Activated naive CD8-positive, alpha-beta T cell treated with anti-CD3 and anti-CD28 coated beads for 36 hours (primary cell): ENCODE results near the gene BRI3. TPM values are rescaled to one million over a fixed set of nuclear protein-coding genes. Genes with fewer than 3 reads are reported as not detected.

ENCODE experiments used
- DNase-seq: peaks from one replicate; pipeline ENCODE4 v3.0.0; 2021
- H3K27ac Mint-ChIP-seq: one replicate; pipeline ENCODE4 v1.8.0; 2022; ENCODE audit warnings: mild to moderate bottlenecking, moderate library complexity, mixed read lengths
- H3K27me3 Mint-ChIP-seq: one replicate; pipeline ENCODE4 v1.8.0; 2022; ENCODE audit warnings: mild to moderate bottlenecking, mixed read lengths
- H3K36me3 Mint-ChIP-seq: one replicate; pipeline ENCODE4 v1.8.0; 2021; ENCODE audit warnings: mild to moderate bottlenecking, mixed read lengths
- H3K4me1 Mint-ChIP-seq: one replicate; pipeline ENCODE4 v1.8.0; 2021; ENCODE audit warnings: mixed read lengths
- H3K4me3 Mint-ChIP-seq: one replicate; pipeline ENCODE4 v1.8.0; 2022; ENCODE audit warnings: mild to moderate bottlenecking, moderate library complexity, mixed read lengths
- H3K9me3 Mint-ChIP-seq: one replicate; pipeline ENCODE4 v1.8.0; 2022; ENCODE audit warnings: mixed read lengths
- total RNA-seq, 2 experiments: library from RNA; stranded (reverse); gene quantifications; one replicate each; pipeline ENCODE4 v1.2.3, GENCODE V29; 2021

The BRI3 gene
- total RNA-seq, 2 experiments from 2014 or later, result 51.3 to 52.3 TPM

DNA sequence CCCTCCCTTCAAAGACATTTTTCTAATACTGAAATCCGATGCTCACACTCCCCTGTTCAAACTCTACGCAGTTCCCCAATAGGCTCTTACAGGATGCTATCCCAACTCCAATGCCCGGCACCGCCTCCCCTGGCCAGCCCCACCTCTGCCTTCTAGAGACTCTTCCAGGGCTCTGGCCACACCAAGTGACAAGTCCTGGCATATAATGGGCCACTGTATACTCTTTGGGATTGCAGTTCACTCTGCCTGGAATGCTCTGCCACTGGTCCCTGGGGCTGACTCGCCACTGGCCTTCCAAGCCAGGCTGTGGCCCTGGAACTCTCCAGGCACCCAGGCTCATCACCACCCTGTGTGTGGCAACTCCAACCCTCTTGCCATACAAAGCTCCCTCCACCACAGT, 3.1 kb upstream of the BRI3 start:
- Mint-ChIP-seq H3K4me3 (no peak overlapping the region), H3K9me3 (no peaks in the 10 kb centered on the region), H3K27ac (no peak overlapping the region), H3K27me3 (no peaks in the 10 kb centered on the region), H3K36me3 (no peaks in the 10 kb centered on the region), H3K4me1 (peaks cover 16% of the 10 kb centered on the region)
- no peak for DNase-seq

DNA sequence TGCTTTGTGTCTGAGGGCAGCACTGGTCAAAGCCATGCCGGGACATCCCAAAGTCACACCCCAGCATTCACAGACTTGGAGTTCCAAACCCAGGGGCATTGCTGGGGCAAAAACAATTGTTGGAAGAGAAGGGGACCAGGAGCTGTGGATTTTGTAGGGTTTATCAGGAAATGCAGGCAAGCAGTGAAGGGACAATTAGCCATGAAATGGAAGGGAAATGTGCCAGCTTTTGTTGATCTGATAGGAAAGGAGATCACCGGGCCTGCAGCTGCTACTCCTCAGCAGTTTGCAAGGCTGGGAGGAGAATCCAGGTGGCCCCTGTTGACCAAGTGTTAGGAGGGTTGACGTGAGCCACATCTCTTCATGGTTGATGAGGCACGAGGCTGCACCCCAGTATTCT, 2.5 kb upstream of the BRI3 start:
- DNase-seq, result no peak
- no peaks in the 10 kb centered on the region for H3K36me3 Mint-ChIP-seq
- H3K27me3 Mint-ChIP-seq, result no peaks in the 10 kb centered on the region
- H3K4me3 Mint-ChIP-seq, result no peak overlapping the region
- no peaks in the 10 kb centered on the region for H3K9me3 Mint-ChIP-seq
- H3K27ac Mint-ChIP-seq, result no peak overlapping the region
- peaks cover 19% of the 10 kb centered on the region for H3K4me1 Mint-ChIP-seq

DNA sequence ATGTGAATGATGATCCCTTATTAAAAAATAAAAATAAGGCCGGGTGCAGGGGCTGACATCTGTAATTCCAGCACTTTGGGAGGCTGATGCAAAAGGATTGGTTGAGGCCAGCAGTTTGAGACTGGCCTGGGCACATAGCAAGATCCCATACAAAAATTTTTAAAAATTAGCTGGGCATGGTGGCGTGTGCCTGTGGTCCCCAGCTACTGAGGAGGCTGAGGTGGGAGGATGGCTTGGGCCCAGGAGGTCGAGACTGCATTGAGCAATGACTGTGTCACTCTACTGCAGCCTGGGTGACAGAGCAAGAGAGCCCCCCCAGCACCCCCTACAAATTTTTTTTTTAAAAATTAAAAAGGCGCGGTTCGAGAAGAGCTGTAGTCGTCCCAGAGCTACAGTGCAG, 1.2 kb upstream of the BRI3 start:
- Mint-ChIP-seq H3K4me3 (peak overlapping the region; percentile 81), H3K4me1 (peaks cover 29% of the 10 kb centered on the region), H3K9me3 (no peaks in the 10 kb centered on the region), H3K27ac (no peak overlapping the region), H3K27me3 (no peaks in the 10 kb centered on the region), H3K36me3 (peaks cover 3% of the 10 kb centered on the region)
- no peak for DNase-seq

DNA sequence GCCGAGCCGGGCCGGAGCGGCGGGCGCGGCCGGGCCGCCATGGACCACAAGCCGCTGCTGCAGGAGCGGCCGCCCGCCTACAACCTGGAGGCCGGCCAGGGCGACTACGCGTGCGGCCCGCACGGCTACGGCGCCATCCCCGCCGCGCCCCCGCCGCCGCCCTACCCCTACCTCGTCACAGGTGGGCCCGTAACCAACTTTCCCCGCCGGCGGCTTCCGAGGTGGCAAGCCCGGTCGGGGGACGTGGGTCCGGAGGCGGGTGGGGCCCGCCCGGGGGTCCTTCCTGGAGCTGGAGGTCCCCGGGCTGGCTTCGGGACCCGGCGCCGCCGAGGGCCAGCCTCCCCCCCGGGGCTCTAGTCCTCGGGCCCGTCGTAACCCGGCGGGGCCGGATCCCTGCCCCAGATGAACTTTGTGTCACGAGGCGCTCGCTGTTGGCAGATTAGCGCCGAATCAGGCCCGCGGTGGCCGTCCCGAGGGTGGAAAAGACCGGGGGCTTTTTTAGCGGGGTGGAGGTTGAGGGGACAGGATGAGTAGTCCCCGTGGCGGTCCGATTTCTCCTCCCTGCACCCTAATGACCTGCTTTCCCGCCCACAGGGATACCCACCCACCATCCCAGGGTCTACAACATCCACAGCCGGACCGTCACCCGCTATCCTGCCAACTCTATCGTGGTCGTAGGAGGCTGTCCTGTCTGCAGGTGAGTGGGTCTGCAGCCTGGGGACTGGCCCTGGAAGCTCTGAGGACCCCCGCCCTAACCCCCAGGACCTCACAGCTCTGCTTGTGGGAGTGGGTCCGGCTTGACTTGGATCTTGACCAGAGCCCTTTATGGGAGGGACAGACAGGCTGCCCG, 496 bp downstream of the BRI3 start:
- Mint-ChIP-seq H3K4me3 (peak overlapping the region; percentile 84), H3K27me3 (no peaks in the 10 kb centered on the region), H3K4me1 (peaks cover 29% of the 10 kb centered on the region), H3K27ac (peak overlapping the region; percentile 85), H3K36me3 (peaks cover 3% of the 10 kb centered on the region), H3K9me3 (no peaks in the 10 kb centered on the region)
- DNase-seq, result peak; percentile 36

DNA sequence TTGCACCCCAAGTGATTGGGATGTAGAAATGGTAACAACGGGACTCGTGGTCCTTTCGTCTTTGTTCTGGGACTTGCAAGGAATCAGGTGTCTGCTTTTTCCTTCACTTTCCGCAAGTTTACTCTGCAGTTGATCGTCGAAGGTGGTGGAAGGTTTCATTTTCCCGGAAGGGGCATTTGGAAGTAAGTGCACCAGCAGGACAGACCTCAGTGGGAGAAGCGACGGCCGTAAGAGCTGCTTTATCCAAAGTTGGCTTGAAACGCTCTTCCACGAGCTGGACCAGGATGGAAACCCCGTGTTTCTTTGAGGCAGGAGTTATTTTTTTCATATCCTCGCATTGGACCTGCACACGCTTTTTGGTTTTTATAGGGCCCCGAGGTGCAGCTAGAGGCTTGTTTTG, 1.2 kb downstream of the BRI3 start:
- peaks cover 29% of the 10 kb centered on the region for H3K4me1 Mint-ChIP-seq

DNA sequence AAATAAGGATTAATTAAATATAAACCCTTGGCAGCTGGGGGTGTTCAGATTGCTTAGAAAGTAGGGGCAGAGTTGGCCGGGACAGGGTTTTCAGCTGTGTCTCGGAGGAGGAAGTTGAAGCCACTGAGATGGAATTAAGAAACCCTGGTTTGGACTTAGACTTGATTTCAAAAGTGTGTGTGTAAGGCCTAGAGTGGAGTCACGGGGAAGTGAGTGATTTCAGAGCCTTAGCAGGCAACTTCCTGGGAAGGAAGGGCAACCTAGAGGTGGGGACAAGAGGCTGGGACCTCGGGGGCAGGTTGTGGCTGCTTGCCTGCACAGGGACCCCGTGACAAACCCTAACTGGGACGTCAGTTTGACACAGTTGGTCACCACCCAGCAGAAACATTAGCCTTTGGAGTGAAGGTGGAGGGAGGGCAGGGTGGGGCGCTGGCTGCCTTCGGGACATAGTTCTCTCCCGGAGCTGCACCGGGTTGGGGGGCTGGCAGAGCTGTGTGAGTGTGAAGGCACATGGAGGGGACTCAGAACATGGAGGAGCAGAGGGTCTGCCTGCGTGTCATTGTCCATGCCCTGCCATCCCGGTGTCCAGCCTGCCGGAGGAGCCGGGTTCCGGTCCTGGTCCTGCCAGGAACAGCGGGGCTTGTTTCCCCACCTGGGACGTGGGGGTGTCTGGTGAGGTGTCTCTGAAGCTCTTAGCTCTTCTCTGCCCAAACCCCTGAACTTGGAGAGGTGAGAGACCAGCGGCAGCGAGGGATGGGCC, 1.8 kb downstream of the BRI3 start:
- Mint-ChIP-seq H3K4me3 (peak overlapping the region; percentile 84), H3K36me3 (peaks cover 3% of the 10 kb centered on the region), H3K9me3 (no peaks in the 10 kb centered on the region), H3K4me1 (peaks cover 29% of the 10 kb centered on the region), H3K27me3 (no peaks in the 10 kb centered on the region), H3K27ac (no peak overlapping the region)
- no peak for DNase-seq

More for the DNA sequence above, 1.2 kb downstream of the BRI3 start:
- Mint-ChIP-seq H3K27ac (peak overlapping the region; percentile 85), H3K4me3 (peak overlapping the region; percentile 84), H3K36me3 (peaks cover 3% of the 10 kb centered on the region), H3K27me3 (no peaks in the 10 kb centered on the region), H3K9me3 (no peaks in the 10 kb centered on the region)
- no peak for DNase-seq

DNA sequence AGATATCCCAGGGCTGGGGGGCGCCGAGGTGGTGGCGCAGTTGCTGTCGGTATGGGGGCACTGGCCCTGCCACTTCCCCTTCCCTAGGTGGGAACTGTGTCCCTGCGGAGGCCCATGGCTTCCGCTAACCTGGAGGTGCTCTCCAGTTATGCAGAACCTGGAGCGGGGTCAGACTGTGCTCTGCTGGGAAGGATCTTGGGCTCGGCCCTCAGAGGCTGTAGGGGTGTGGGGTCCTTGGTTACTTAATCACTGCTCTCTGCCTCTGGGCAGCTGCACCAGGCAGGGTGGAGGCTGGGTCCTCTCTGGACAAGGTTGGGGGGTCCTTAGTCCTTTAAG, 2.4 kb downstream of the BRI3 start:
- Mint-ChIP-seq H3K9me3 (no peaks in the 10 kb centered on the region), H3K36me3 (peaks cover 5% of the 10 kb centered on the region), H3K27me3 (no peaks in the 10 kb centered on the region), H3K4me1 (peaks cover 29% of the 10 kb centered on the region), H3K4me3 (no peak overlapping the region), H3K27ac (no peak overlapping the region)
- DNase-seq, result no peak

DNA sequence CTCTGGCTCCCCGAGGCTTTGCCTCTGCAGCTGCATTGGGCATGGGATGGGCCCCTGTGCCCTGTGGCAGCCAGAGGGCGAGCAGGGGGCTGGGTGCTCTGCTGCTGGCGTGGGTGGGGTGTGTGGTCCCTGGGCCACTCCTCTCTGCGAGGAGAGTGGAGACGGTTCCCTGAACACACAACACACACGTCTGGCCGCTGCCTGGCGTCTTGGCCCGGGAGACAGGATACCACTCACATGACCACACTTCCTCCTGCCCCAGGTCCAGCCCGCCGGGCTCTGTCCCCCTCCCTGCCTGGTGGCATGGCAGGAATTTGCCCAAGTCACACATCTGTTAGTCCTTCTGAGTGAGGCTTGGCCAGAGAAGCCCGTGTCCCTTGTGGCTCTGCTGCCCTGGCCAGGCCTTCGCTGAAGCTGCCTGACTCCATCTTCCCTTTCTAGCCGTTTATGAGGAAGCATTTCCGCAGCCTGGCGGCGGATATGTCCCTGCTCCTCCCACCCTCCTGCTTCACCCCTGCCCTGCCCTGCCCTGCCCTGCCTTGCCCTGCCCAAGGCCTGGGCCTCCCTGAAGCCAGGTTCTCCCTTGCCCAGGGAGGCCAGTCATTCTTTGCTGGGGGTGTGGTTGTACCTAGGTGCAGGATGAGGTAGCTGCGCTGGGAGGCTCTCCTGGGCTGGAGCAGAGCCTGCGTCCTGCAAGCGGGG, 3.0 kb downstream of the BRI3 start:
- H3K36me3 Mint-ChIP-seq, result peaks cover 5% of the 10 kb centered on the region
- H3K9me3 Mint-ChIP-seq, result no peaks in the 10 kb centered on the region
- H3K27me3 Mint-ChIP-seq, result no peaks in the 10 kb centered on the region
- H3K4me1 Mint-ChIP-seq, result peaks cover 29% of the 10 kb centered on the region
- H3K27ac Mint-ChIP-seq, result peak overlapping the region; percentile 36
- peak overlapping the region; percentile 37 for H3K4me3 Mint-ChIP-seq
- no peak for DNase-seq

DNA sequence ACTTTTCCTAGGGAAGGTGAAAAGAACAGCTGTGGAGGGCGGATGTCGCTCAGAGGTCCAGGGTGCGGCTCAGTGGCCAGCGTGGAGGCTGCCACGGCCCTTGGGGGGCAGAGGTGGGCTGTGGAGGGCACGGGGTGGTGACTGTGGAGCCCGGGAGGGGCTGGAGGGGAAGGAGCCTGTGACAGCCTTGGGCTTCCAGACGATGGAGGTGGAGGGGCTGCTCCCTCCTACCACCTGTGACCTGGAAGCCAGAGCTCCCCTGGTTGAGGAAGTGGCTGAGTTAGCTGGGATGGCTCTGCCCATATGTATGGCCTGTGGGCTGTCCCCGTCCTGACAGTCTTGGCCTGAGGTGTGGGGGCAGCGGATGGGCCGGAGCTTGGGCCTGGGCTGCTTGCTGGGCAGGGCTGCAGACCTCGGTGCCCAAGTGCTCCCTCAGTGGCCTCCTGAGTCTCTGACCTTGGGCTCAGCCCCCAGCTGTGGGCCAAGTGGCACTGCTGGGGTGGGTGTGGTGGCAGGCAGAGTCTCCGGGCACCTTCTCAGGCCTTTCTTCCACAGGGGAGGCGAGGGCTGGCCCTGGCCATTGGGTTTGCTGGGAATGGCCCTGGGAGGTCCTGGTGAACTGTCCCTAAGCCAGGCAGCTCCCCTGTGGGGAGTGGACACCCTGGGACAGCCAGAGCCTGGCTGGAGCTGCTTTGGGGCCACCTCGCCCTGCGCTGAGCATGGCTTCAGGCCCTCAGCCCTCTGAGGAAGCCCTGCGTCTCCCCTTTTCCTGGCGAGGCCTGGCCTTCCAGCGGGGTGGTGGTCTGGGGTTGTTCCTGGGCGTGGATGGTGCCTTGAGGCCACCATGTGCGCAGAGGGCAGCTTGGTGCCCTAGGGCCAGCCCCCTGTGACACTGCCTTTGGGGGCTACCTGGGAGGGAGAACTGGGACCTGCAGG, 3.9 kb downstream of the BRI3 start:
- Mint-ChIP-seq H3K9me3 (no peaks in the 10 kb centered on the region), H3K36me3 (peaks cover 5% of the 10 kb centered on the region), H3K4me3 (no peak overlapping the region), H3K27ac (no peak overlapping the region), H3K4me1 (peaks cover 29% of the 10 kb centered on the region), H3K27me3 (no peaks in the 10 kb centered on the region)
- no peak for DNase-seq

DNA sequence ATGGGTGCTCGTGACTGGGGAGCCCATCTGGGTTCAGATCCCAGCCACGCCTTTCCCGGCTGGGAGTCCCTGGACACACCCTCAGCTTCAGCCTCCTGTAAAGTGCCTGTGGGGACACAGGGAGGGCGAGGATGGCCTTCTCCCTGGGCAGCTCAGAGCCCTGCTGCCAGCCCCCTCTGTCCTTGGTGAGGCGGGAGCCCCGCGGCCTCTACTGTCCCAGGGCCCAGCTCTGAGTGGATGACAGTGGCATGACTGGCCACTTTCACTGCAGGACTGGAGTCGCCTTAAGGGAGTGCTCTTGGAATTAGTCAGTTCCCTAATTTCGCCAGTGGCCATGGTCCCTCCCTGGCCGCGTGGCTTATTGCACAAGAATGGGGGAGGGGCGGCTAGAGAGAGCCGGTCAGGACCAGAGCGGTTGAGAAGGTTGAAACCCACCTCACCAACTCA, 4.6 kb downstream of the BRI3 start:
- H3K9me3 Mint-ChIP-seq, result no peaks in the 10 kb centered on the region

DNA sequence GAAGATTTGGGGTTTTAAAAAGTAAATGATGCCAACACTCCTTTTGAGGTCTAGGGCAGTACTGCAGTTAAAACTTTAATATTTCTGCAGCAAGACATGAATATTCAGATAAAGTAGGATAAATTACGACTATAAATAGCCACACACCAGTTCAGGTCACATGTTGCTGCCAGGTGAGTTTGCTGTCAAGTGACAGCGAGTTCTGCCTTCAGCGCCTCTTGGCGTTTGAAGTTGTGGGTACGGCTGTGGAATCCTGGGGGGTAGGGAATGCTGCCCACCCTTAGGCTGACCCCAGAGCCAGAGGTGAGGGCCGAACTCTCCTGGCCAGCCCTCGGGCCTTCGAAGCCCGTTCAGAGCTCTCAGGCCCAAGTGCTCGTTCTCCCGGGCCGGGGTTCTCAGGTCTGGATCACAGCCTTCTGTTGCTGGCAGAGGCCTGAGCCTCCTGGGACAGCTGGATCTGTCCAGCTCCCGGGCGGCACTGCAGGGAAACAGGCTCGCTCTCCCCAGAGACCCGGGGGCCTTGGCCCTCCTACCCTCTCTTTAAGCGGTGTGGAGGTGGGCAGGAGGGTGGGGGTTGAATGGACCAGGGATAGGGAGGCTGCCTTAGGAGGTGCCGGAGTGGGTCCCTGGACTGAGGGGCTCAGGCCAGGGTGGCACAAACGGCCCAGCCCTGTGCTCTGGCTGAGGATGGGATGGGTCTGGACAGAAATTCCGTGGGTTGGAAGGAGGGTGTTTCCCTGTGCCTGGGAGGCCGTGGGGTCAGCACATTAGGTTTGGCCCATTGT, 5.4 kb downstream of the BRI3 start:
- no peak for DNase-seq
- no peak overlapping the region for H3K4me3 Mint-ChIP-seq
- H3K36me3 Mint-ChIP-seq, result peaks cover 5% of the 10 kb centered on the region
- H3K27me3 Mint-ChIP-seq, result no peaks in the 10 kb centered on the region
- H3K9me3 Mint-ChIP-seq, result no peaks in the 10 kb centered on the region
- H3K4me1 Mint-ChIP-seq, result peaks cover 26% of the 10 kb centered on the region
- no peak overlapping the region for H3K27ac Mint-ChIP-seq

More for the DNA sequence above, 4.6 kb downstream of the BRI3 start:
- H3K27me3 Mint-ChIP-seq, result no peaks in the 10 kb centered on the region
- H3K4me3 Mint-ChIP-seq, result no peak overlapping the region
- no peak overlapping the region for H3K27ac Mint-ChIP-seq
- no peak for DNase-seq
- peaks cover 5% of the 10 kb centered on the region for H3K36me3 Mint-ChIP-seq
- peaks cover 26% of the 10 kb centered on the region for H3K4me1 Mint-ChIP-seq

DNA sequence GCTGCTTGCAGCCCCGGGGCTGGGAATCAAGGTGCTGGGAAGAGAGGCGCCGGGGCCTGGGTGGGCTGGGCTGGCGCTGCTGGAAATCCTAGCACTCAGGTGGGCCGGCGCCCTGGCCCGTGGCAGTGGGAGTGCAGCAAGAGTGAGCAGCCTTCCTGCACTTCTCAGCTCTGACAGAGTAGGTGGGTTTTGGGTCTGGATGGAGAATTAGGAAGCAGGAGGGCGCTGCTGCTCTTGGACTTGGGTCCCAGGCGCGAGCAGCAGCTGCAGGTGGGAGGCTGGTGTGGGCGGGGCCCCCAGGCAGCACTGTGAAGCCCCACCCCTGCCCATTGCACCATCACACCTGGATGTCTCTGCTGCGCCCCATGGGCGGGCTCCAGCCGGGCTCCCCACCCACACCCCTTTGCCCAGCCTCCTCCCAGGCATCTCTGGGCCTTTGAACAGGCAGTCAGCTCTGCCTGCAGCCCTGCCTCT, 6.0 kb downstream of the BRI3 start:
- H3K9me3 Mint-ChIP-seq, result no peaks in the 10 kb centered on the region

DNA sequence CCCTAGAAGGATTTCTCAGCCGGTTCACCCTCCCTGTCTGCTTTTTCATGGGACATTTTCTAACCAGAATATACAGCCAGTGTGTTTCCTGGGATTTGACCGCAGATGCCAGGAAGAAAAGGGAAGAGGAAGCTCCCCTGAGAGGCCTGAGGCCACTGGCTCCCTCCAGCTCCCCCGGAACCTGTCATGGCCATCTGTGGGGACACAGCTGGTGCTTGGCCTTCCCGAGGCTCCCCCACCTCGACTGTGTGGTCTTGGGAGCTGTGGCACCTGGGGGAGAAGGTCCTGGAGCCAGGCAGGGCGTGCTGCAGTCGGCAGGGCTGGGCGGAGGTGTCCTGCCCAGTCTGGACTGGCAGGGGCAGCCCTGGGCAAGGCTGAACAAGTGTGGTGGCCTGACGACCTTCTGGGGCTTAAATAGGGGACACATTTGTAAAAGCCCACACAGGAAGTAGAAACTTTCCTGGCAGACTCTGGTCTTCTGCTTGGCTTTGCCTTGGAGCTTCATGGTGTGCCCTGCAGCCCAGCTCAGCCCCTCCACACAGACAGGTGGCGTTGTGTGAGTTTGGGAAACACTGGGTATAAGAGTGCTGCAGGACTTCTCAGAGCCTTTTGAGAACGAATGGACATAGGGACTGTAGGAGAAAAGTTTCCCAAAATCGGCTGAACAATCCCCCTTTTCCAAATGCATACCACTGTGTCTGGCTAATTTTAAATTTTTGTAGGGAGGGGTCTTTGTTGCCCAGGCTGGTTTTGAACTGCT, 6.8 kb downstream of the BRI3 start:
- H3K27ac Mint-ChIP-seq, result peak overlapping the region; percentile 60
- H3K9me3 Mint-ChIP-seq, result no peaks in the 10 kb centered on the region

More for the DNA sequence above, 6.0 kb downstream of the BRI3 start:
- Mint-ChIP-seq H3K27me3 (no peaks in the 10 kb centered on the region), H3K27ac (no peak overlapping the region), H3K4me3 (no peak overlapping the region), H3K4me1 (peaks cover 22% of the 10 kb centered on the region), H3K36me3 (peaks cover 7% of the 10 kb centered on the region)
- no peak for DNase-seq

More for the DNA sequence above, 6.8 kb downstream of the BRI3 start:
- Mint-ChIP-seq H3K36me3 (peaks cover 7% of the 10 kb centered on the region), H3K4me1 (peaks cover 15% of the 10 kb centered on the region), H3K27me3 (no peaks in the 10 kb centered on the region), H3K4me3 (no peak overlapping the region)
- DNase-seq, result no peak
